B cell (primary cell): ENCODE data around the gene CNTN4. TPM values are rescaled to one million over a fixed set of nuclear protein-coding genes. Genes with fewer than 3 reads are reported as not detected.

ENCODE experiments used
- ATAC-seq: fragments of 200-7000 bp; cut with Tn5 transposase; one replicate; pipeline ENCODE4 v1.10.0; 2021; ENCODE audit warnings: low read depth, mild to moderate bottlenecking, moderate number of reproducible peaks, moderate library complexity
- CTCF ChIA-PET: fragments of 350-600 bp; sonication (Branson Sonifier 250); formaldehyde crosslinking; loops from one replicate; lab custom pipeline; 2021; ENCODE audit warnings: antibody characterized with exemption, inconsistent platforms; lab: Charles Lee
- POLR2A ChIA-PET: fragments of 350-600 bp; sonication (Branson Sonifier 250); formaldehyde crosslinking; loops from one replicate; lab custom pipeline; 2021; ENCODE audit warnings: antibody characterized with exemption; lab: Charles Lee
- DNase-seq: peaks from one replicate; pipeline ENCODE4 v3.0.0; 2013
- H2AFZ ChIP-seq: 2 replicates; pipeline ENCODE4 v1.6.1; 2012; ENCODE audit warnings: mild to moderate bottlenecking, low read depth, low read length; ENCODE audit not compliant: insufficient read depth, poor library complexity, severe bottlenecking
- H3K27ac ChIP-seq, 2 donors: 1 replicate in 1 of 2; 2 replicates in 1 of 2; pipeline ENCODE4 v1.5.1; 2012 to 2013; ENCODE audit warnings: low read length in 2 of 2, mild to moderate bottlenecking in 2 of 2, moderate library complexity in 1 of 2
- H3K27me3 ChIP-seq, 4 experiments: fragments of 200-600 bp in 1 of 4; sonication (generic) in 1 of 4; replicated peaks in 1 of 4; 1 replicate in 2 of 4; 2 replicates in 2 of 4; pipeline versions ENCODE4 v1.6.1 to v1.7.0; 2013 to 2016; ENCODE audit warnings: low read length in 3 of 4, mild to moderate bottlenecking in 2 of 4, mixed read lengths in 1 of 4, moderate library complexity in 1 of 4; ENCODE audit not compliant: insufficient read depth in 4 of 4, control insufficient read depth in 3 of 4; ENCODE audit errors: control extremely low read depth in 1 of 4
- H3K36me3 ChIP-seq, 2 experiments: replicated peaks in 1 of 2; 1 replicate in 1 of 2; 2 replicates in 1 of 2; pipeline versions ENCODE4 v1.6.1 to v1.7.1; 2013; ENCODE audit warnings: low read length in 1 of 2; ENCODE audit not compliant: insufficient read depth in 2 of 2, control insufficient read depth in 1 of 2; ENCODE audit errors: control extremely low read depth in 1 of 2, extremely low read depth in 1 of 2
- H3K4me1 ChIP-seq, 2 donors: fragments of 200-600 bp in 1 of 2; sonication (generic) in 1 of 2; 1 replicate in 1 of 2; 2 replicates in 1 of 2; pipeline versions ENCODE4 v1.5.1 to v1.6.1; 2013 to 2017; ENCODE audit warnings: low read length in 2 of 2; ENCODE audit not compliant: control insufficient read depth in 2 of 2, insufficient read depth in 2 of 2
- H3K4me2 ChIP-seq: replicated peaks from 2 replicates; pipeline ENCODE3; 2012; ENCODE audit warnings: mild to moderate bottlenecking, low read depth, low read length; ENCODE audit not compliant: poor library complexity, severe bottlenecking
- H3K4me3 ChIP-seq, 5 experiments: fragments of 200-600 bp in 1 of 5; sonication (generic) in 1 of 5; 1 replicate in 3 of 5; 2 replicates in 2 of 5; pipeline versions ENCODE4 v1.5.1 to v1.7.0; 2011 to 2016; ENCODE audit warnings: low read length in 4 of 5, mild to moderate bottlenecking in 4 of 5, low read depth in 2 of 5, control low read depth in 1 of 5, moderate library complexity in 1 of 5; ENCODE audit not compliant: insufficient read depth in 1 of 5; ENCODE audit errors: control extremely low read depth in 1 of 5, extremely low read depth in 1 of 5
- H3K79me2 ChIP-seq: fragments of 200-600 bp; sonication (generic); one replicate; pipeline ENCODE4 v1.6.0; 2016; ENCODE audit warnings: low read length; ENCODE audit not compliant: control insufficient read depth, insufficient read depth
- H3K9ac ChIP-seq: fragments of 200-600 bp; sonication (generic); 2 replicates; pipeline ENCODE4 v1.6.1; 2017; ENCODE audit warnings: mild to moderate bottlenecking, low read length, moderate library complexity
- H3K9me3 ChIP-seq, 3 donors: one replicate each; pipeline versions ENCODE4 v1.6.1 to v1.7.1; 2013; ENCODE audit warnings: low read length in 2 of 3; ENCODE audit not compliant: control insufficient read depth in 2 of 3, insufficient read depth in 1 of 3; ENCODE audit errors: control extremely low read depth in 1 of 3
- H4K20me1 ChIP-seq: 2 replicates; pipeline ENCODE4 v1.6.0; 2012; ENCODE audit warnings: mild to moderate bottlenecking, low read length; ENCODE audit not compliant: insufficient read depth, control insufficient read depth, poor library complexity, severe bottlenecking
- H3K27ac Mint-ChIP-seq: one replicate; pipeline ENCODE4 v1.8.0; 2021; ENCODE audit warnings: mixed read lengths
- H3K27me3 Mint-ChIP-seq: one replicate; pipeline ENCODE4 v1.8.0; 2021; ENCODE audit warnings: mixed read lengths
- H3K4me1 Mint-ChIP-seq: one replicate; pipeline ENCODE4 v1.8.0; 2021; ENCODE audit warnings: mixed read lengths
- H3K4me3 Mint-ChIP-seq: one replicate; pipeline ENCODE4 v1.8.0; 2021; ENCODE audit warnings: mixed read lengths
- H3K9me3 Mint-ChIP-seq: one replicate; pipeline ENCODE4 v1.8.0; 2022; ENCODE audit warnings: mixed read lengths; ENCODE audit not compliant: insufficient read depth
- CTCF ChIP-seq: fragments of 200-600 bp; IDR thresholded peaks from one replicate; pipeline ENCODE4 v1.8.0; 2022; ENCODE audit warnings: antibody characterized with exemption, mild to moderate bottlenecking
- EZH2 ChIP-seq: IDR thresholded peaks from 2 replicates; pipeline ENCODE4 v1.6.1; 2012; ENCODE audit warnings: borderline replicate concordance, low read depth, mild to moderate bottlenecking, moderate library complexity, low read length; ENCODE audit not compliant: insufficient read depth, poor library complexity, severe bottlenecking
- WGBS: methylation state at CpG from one replicate; pipeline ENCODE4 v1.1.5; 2013; ENCODE audit warnings: missing lambda C conversion rate; ENCODE audit not compliant: insufficient coverage; 5-methylcytosine and 5-hydroxymethylcytosine counted together
- intact Hi-C: fragments of 100-400 bp; cut with micrococcal nuclease; formaldehyde crosslinking; loops from one replicate; pipeline ENCODE4 v1.10.0; 2022
- polyA plus RNA-seq: library from polyadenylated mRNA; depleted of rRNA; stranded (reverse); fragments of >200 nt; gene quantifications from 2 replicates; pipeline ENCODE4 v1.2.3, GENCODE V29; 2012
- total RNA-seq, 2 donors: library from RNA; stranded (reverse); fragments of 120-200 nt in 1 of 2; gene quantifications; 1 replicate in 1 of 2; 2 replicates in 1 of 2; pipeline versions ENCODE4 v1.2.3 to v1.2.4, GENCODE V29; 2013 to 2022

CNTN4 gene
- total and polyA plus RNA-seq, 2 donors (not counting 1 experiment from before 2014, with no cell fraction given): 0.05 TPM; not detected in 1

- H4K20me1 ChIP-seq: no peaks in the 10 kb centered on the region
- H3K27ac Mint-ChIP-seq: no peak overlapping the region
- no peaks in the 10 kb centered on the region for H3K4me1 Mint-ChIP-seq
- H3K9ac ChIP-seq: no peak overlapping the region
- H3K79me2 ChIP-seq: no peaks in the 10 kb centered on the region
- no peak overlapping the region for H3K4me2 ChIP-seq
- no peak overlapping the region for H3K27ac ChIP-seq
- ATAC-seq: no peak
- intact Hi-C loops: no loop called here
- no peaks in the 10 kb centered on the region for H3K27me3 ChIP-seq
- no peak overlapping the region for H2AFZ ChIP-seq
- DNase-seq: no peak
- ChIA-PET POLR2A (no interaction called here), CTCF (no interaction called here)
- no peak overlapping the region for H3K4me3 Mint-ChIP-seq
- H3K4me1 ChIP-seq: no peaks in the 10 kb centered on the region
- H3K9me3 Mint-ChIP-seq: no peaks in the 10 kb centered on the region
- 71% methylated on average over 4 of the region's 5 CpGs for WGBS
- peaks cover 0 to 7% (median 0%) of the 10 kb centered on the region in 3 donors for H3K9me3 ChIP-seq
- TF ChIP-seq EZH2 (no peak), CTCF (no peak)
- no peaks in the 10 kb centered on the region for H3K36me3 ChIP-seq
- H3K4me3 ChIP-seq: no peak overlapping the region
- H3K27me3 Mint-ChIP-seq: no peaks in the 10 kb centered on the region
These were observed 39.0 kb downstream of the CNTN4 start for GRCh38 chr3:2137651-2138050.

GRCh38 chr3:2141482-2141881, 42.8 kb downstream of the CNTN4 start:
- H3K4me2 ChIP-seq: no peak overlapping the region
- no peak for TF ChIP-seq EZH2
- no peak for TF ChIP-seq CTCF
- no CpG with 5 or more reads among the region's 1 CpG for WGBS
- no peak overlapping the region for H3K4me3 Mint-ChIP-seq
- no peak overlapping the region for H2AFZ ChIP-seq
- H3K4me3 ChIP-seq: no peak overlapping the region
- H4K20me1 ChIP-seq: no peaks in the 10 kb centered on the region
- no peaks in the 10 kb centered on the region for H3K9me3 Mint-ChIP-seq
- intact Hi-C loops: no loop called here
- no peaks in the 10 kb centered on the region for H3K27me3 Mint-ChIP-seq
- no peaks in the 10 kb centered on the region for H3K27me3 ChIP-seq
- no peaks in the 10 kb centered on the region for H3K79me2 ChIP-seq
- ATAC-seq (no peak), DNase-seq (no peak)
- H3K9me3 ChIP-seq: peaks cover 0 to 7% (median 0%) of the 10 kb centered on the region in 3 donors
- H3K27ac ChIP-seq: no peak overlapping the region
- H3K4me1 ChIP-seq: no peaks in the 10 kb centered on the region
- ChIA-PET POLR2A (no interaction called here), CTCF (no interaction called here)
- H3K27ac Mint-ChIP-seq: no peak overlapping the region
- no peaks in the 10 kb centered on the region for H3K36me3 ChIP-seq
- H3K9ac ChIP-seq: no peak overlapping the region
- H3K4me1 Mint-ChIP-seq: no peaks in the 10 kb centered on the region
